ENCODE measurements around the gene MRI1. TPM values are rescaled to one million over a fixed set of nuclear protein-coding genes. Genes with fewer than 3 reads are reported as not detected.

The MRI1 gene
- total and polyA plus RNA-seq, 4 donors, result 5.8 to 66.5 (median 35.1) TPM

GRCh38 chr19:13804830-13805683 is 40.7 kb downstream of the MRI1 start:
- DNase-seq, result no peak
- Histone ChIP-seq H3K9me3 (ENCODE audit: control insufficient read depth, low read length) (no peaks in the 10 kb centered on the region), H3K36me3 (ENCODE audit: control insufficient read depth in 1 of 2, insufficient read depth in 2 of 2, low read length in 1 of 2) (no peaks in the 10 kb centered on the region), H3K27me3 (ENCODE audit: control insufficient read depth in 1 of 2, insufficient read depth in 2 of 2, low read length in 1 of 2) (no peaks in the 10 kb centered on the region), H3K4me3 (ENCODE audit: low read length in 2 of 2) (no peak overlapping the region), H3K27ac (ENCODE audit: low read depth in 1 of 2, low read length in 2 of 2) (no peak overlapping the region), H3K4me1 (ENCODE audit: control insufficient read depth in 1 of 2, insufficient read depth in 2 of 2, low read length in 2 of 2) (no peaks in the 10 kb centered on the region)
- WGBS, 2 donors, result 75% methylated on average over 35 of the region's 35 CpGs
- intact Hi-C loops (cut with DNase I), result no loop called here
- no peak for ATAC-seq (ENCODE audit: low FRiP score)

GRCh38 chr19:13806728-13807127 is 42.4 kb downstream of the MRI1 start:
- intact Hi-C loops (cut with DNase I), result no loop called here

GRCh38 chr19:13807421-13808021 is 43.2 kb downstream of the MRI1 start:
- ATAC-seq (ENCODE audit: low FRiP score) (no peak), DNase-seq (no peak)
- Histone ChIP-seq H3K9me3 (ENCODE audit: control insufficient read depth, low read length) (no peaks in the 10 kb centered on the region), H3K36me3 (ENCODE audit: control insufficient read depth in 1 of 2, insufficient read depth in 2 of 2, low read length in 1 of 2) (no peaks in the 10 kb centered on the region), H3K27ac (ENCODE audit: low read depth in 1 of 2, low read length in 2 of 2) (no peak overlapping the region), H3K4me1 (ENCODE audit: control insufficient read depth in 1 of 2, insufficient read depth in 2 of 2, low read length in 2 of 2) (no peaks in the 10 kb centered on the region), H3K4me3 (ENCODE audit: low read length in 2 of 2) (no peak overlapping the region), H3K27me3 (ENCODE audit: control insufficient read depth in 1 of 2, insufficient read depth in 2 of 2, low read length in 1 of 2) (no peaks in the 10 kb centered on the region)
- WGBS, 2 donors, result 95 to 96% methylated on average over 3 of the region's 3 CpGs
- intact Hi-C loops (cut with DNase I), result no loop called here

More at GRCh38 chr19:13806728-13807127, 42.4 kb downstream of the MRI1 start:
- H3K4me1 ChIP-seq (ENCODE audit: control insufficient read depth in 1 of 2, insufficient read depth in 2 of 2, low read length in 2 of 2), result no peaks in the 10 kb centered on the region
- no peak overlapping the region for H3K4me3 ChIP-seq (ENCODE audit: low read length in 2 of 2)
- H3K36me3 ChIP-seq (ENCODE audit: control insufficient read depth in 1 of 2, insufficient read depth in 2 of 2, low read length in 1 of 2), result no peaks in the 10 kb centered on the region
- no peak for DNase-seq
- H3K27me3 ChIP-seq (ENCODE audit: control insufficient read depth in 1 of 2, insufficient read depth in 2 of 2, low read length in 1 of 2), result no peaks in the 10 kb centered on the region
- 95 to 97% methylated on average over 3 of the region's 3 CpGs for WGBS, 2 donors
- no peak overlapping the region for H3K27ac ChIP-seq (ENCODE audit: low read depth in 1 of 2, low read length in 2 of 2)
- no peaks in the 10 kb centered on the region for H3K9me3 ChIP-seq (ENCODE audit: control insufficient read depth, low read length)
- ATAC-seq (ENCODE audit: low FRiP score), result no peak

- Histone ChIP-seq H3K27me3 (ENCODE audit: control insufficient read depth in 1 of 2, insufficient read depth in 2 of 2, low read length in 1 of 2) (no peaks in the 10 kb centered on the region), H3K36me3 (ENCODE audit: control insufficient read depth in 1 of 2, insufficient read depth in 2 of 2, low read length in 1 of 2) (no peaks in the 10 kb centered on the region), H3K27ac (ENCODE audit: low read depth in 1 of 2, low read length in 2 of 2) (no peak overlapping the region), H3K9me3 (ENCODE audit: control insufficient read depth, low read length) (no peaks in the 10 kb centered on the region), H3K4me3 (ENCODE audit: low read length in 2 of 2) (no peak overlapping the region), H3K4me1 (ENCODE audit: control insufficient read depth in 1 of 2, insufficient read depth in 2 of 2, low read length in 2 of 2) (no peaks in the 10 kb centered on the region)
- no peak for DNase-seq
- intact Hi-C loops (cut with DNase I), result no loop called here
- peak; percentile 37 for ATAC-seq (ENCODE audit: low FRiP score)
- 96 to 98% methylated on average over 30 to 34 of the region's 34 CpGs for WGBS, 2 donors
Measured at GRCh38 chr19:13808856-13809255, 44.5 kb downstream of the MRI1 start.

- no peak overlapping the region for H3K4me3 ChIP-seq (ENCODE audit: low read length in 2 of 2)
- no peaks in the 10 kb centered on the region for H3K4me1 ChIP-seq (ENCODE audit: control insufficient read depth in 1 of 2, insufficient read depth in 2 of 2, low read length in 2 of 2)
- H3K36me3 ChIP-seq (ENCODE audit: control insufficient read depth in 1 of 2, insufficient read depth in 2 of 2, low read length in 1 of 2), result no peaks in the 10 kb centered on the region
- H3K27ac ChIP-seq (ENCODE audit: low read depth in 1 of 2, low read length in 2 of 2), result no peak overlapping the region
- no peaks in the 10 kb centered on the region for H3K27me3 ChIP-seq (ENCODE audit: control insufficient read depth in 1 of 2, insufficient read depth in 2 of 2, low read length in 1 of 2)
- no peak for DNase-seq
- ATAC-seq (ENCODE audit: low FRiP score), result no peak
- intact Hi-C loops (cut with DNase I), result no loop called here
- H3K9me3 ChIP-seq (ENCODE audit: control insufficient read depth, low read length), result no peaks in the 10 kb centered on the region
- WGBS, 2 donors, result 92 to 96% methylated on average over 11 of the region's 11 CpGs
Measured at GRCh38 chr19:13812544-13812943, 48.2 kb downstream of the MRI1 start.

GRCh38 chr19:13813147-13813546 is 48.8 kb downstream of the MRI1 start:
- no peaks in the 10 kb centered on the region for H3K36me3 ChIP-seq (ENCODE audit: control insufficient read depth in 1 of 2, insufficient read depth in 2 of 2, low read length in 1 of 2)
- no peaks in the 10 kb centered on the region for H3K4me1 ChIP-seq (ENCODE audit: control insufficient read depth in 1 of 2, insufficient read depth in 2 of 2, low read length in 2 of 2)
- WGBS, 2 donors, result 97 to 98% methylated on average over 2 of the region's 2 CpGs
- H3K9me3 ChIP-seq (ENCODE audit: control insufficient read depth, low read length), result no peaks in the 10 kb centered on the region
- intact Hi-C loops (cut with DNase I), result no loop called here
- no peak overlapping the region for H3K4me3 ChIP-seq (ENCODE audit: low read length in 2 of 2)
- H3K27ac ChIP-seq (ENCODE audit: low read depth in 1 of 2, low read length in 2 of 2), result no peak overlapping the region
- no peaks in the 10 kb centered on the region for H3K27me3 ChIP-seq (ENCODE audit: control insufficient read depth in 1 of 2, insufficient read depth in 2 of 2, low read length in 1 of 2)
- DNase-seq (no peak), ATAC-seq (ENCODE audit: low FRiP score) (no peak)

GRCh38 chr19:13814550-13814949 is 50.2 kb downstream of the MRI1 start:
- no peaks in the 10 kb centered on the region for H3K36me3 ChIP-seq (ENCODE audit: control insufficient read depth in 1 of 2, insufficient read depth in 2 of 2, low read length in 1 of 2)
- no peak for ATAC-seq (ENCODE audit: low FRiP score)
- no peaks in the 10 kb centered on the region for H3K9me3 ChIP-seq (ENCODE audit: control insufficient read depth, low read length)
- H3K4me3 ChIP-seq (ENCODE audit: low read length in 2 of 2), result no peak overlapping the region
- WGBS, 2 donors, result 95% methylated on average over 21 of the region's 21 CpGs
- H3K27me3 ChIP-seq (ENCODE audit: control insufficient read depth in 1 of 2, insufficient read depth in 2 of 2, low read length in 1 of 2), result no peaks in the 10 kb centered on the region
- DNase-seq, result no peak
- intact Hi-C loops (cut with DNase I), result no loop called here
- H3K27ac ChIP-seq (ENCODE audit: low read depth in 1 of 2, low read length in 2 of 2), result no peak overlapping the region
- no peaks in the 10 kb centered on the region for H3K4me1 ChIP-seq (ENCODE audit: control insufficient read depth in 1 of 2, insufficient read depth in 2 of 2, low read length in 2 of 2)

GRCh38 chr19:13817018-13817614 is 52.8 kb downstream of the MRI1 start:
- no peaks in the 10 kb centered on the region for H3K9me3 ChIP-seq (ENCODE audit: control insufficient read depth, low read length)
- intact Hi-C loops (cut with DNase I), result no loop called here
- no peak overlapping the region for H3K27ac ChIP-seq (ENCODE audit: low read depth in 1 of 2, low read length in 2 of 2)
- no peaks in the 10 kb centered on the region for H3K27me3 ChIP-seq (ENCODE audit: control insufficient read depth in 1 of 2, insufficient read depth in 2 of 2, low read length in 1 of 2)
- H3K4me1 ChIP-seq (ENCODE audit: control insufficient read depth in 1 of 2, insufficient read depth in 2 of 2, low read length in 2 of 2), result no peaks in the 10 kb centered on the region
- H3K36me3 ChIP-seq (ENCODE audit: control insufficient read depth in 1 of 2, insufficient read depth in 2 of 2, low read length in 1 of 2), result no peaks in the 10 kb centered on the region
- DNase-seq (no peak), ATAC-seq (ENCODE audit: low FRiP score) (peak; percentile 42)
- H3K4me3 ChIP-seq (ENCODE audit: low read length in 2 of 2), result no peak overlapping the region
- 63 to 64% methylated on average over 11 of the region's 11 CpGs for WGBS, 2 donors

Data from aorta (tissue), 5 donors.